IMR-90 (cell line): ENCODE data around the gene WDR37. TPM values are rescaled to one million over a fixed set of nuclear protein-coding genes. Genes with fewer than 3 reads are reported as not detected.

Source experiments
- ATAC-seq: fragments of 200-7000 bp; cut with Tn5 transposase; 2 replicates; pipeline ENCODE4 v1.9.1; 2020; ENCODE audit warnings: low read depth, mild to moderate bottlenecking, moderate library complexity
- BruUV-seq: library from RNA; stranded (reverse); fragments of 400-500 nt; replicated peaks from 2 replicates; lab custom pipeline; 2021; lab: Mats Ljungman, UMichigan
- CTCF ChIA-PET: fragments of 300-600 bp; formaldehyde crosslinking; extraction: SDS; loops from one replicate; lab custom pipeline; 2021; ENCODE audit warnings: antibody characterized with exemption; lab: Yijun Ruan, JAX
- POLR2A ChIA-PET: fragments of 300-600 bp; sonication (Branson Sonifier 250); formaldehyde crosslinking; loops from one replicate; lab custom pipeline; 2022; ENCODE audit warnings: antibody characterized with exemption; ENCODE audit not compliant: unreplicated experiment; lab: Charles Lee
- DNase-seq: peaks from one replicate; pipeline ENCODE4 v3.0.0; 2013
- H2AFZ ChIP-seq: replicated peaks from 2 replicates; pipeline ENCODE3; 2013; ENCODE audit warnings: low read length, mild to moderate bottlenecking; ENCODE audit not compliant: poor library complexity
- H2AK5ac ChIP-seq: 2 replicates; pipeline ENCODE4 v1.6.1; 2013; ENCODE audit warnings: low read depth, low read length, inconsistent platforms
- H2AK9ac ChIP-seq: replicated peaks from 2 replicates; pipeline ENCODE3; 2013; ENCODE audit warnings: mild to moderate bottlenecking, low read depth, low read length, moderate library complexity; ENCODE audit not compliant: poor library complexity
- H2BK120ac ChIP-seq: 2 replicates; pipeline ENCODE4 v1.6.1; 2013; ENCODE audit warnings: low read depth, low read length, inconsistent platforms
- H2BK15ac ChIP-seq: 3 replicates; pipeline ENCODE4 v1.6.1; 2013; ENCODE audit warnings: low read depth, low read length, inconsistent platforms
- H2BK20ac ChIP-seq: 2 replicates; pipeline ENCODE4 v1.6.1; 2013; ENCODE audit warnings: low read depth, mild to moderate bottlenecking, inconsistent platforms, low read length, moderate library complexity
- H2BK5ac ChIP-seq: 2 replicates; pipeline ENCODE4 v1.6.1; 2013; ENCODE audit warnings: mild to moderate bottlenecking, low read depth, low read length, inconsistent platforms; ENCODE audit not compliant: poor library complexity, severe bottlenecking
- H3K14ac ChIP-seq: replicated peaks from 2 replicates; pipeline ENCODE4 v1.6.1; 2013; ENCODE audit warnings: low read depth, low read length, inconsistent platforms
- H3K18ac ChIP-seq: 2 replicates; pipeline ENCODE4 v1.6.1; 2013; ENCODE audit warnings: low read depth, low read length, control low read depth
- H3K23ac ChIP-seq: 2 replicates; pipeline ENCODE4 v1.6.1; 2013; ENCODE audit warnings: low read depth, low read length, inconsistent platforms
- H3K27ac ChIP-seq: 2 replicates; pipeline ENCODE4 v1.5.1; 2013; ENCODE audit warnings: mild to moderate bottlenecking, control low read depth, low read length; ENCODE audit not compliant: insufficient read depth
- H3K27me3 ChIP-seq: 2 replicates; pipeline ENCODE4 v1.6.1; 2013; ENCODE audit warnings: low read length; ENCODE audit not compliant: control insufficient read depth, insufficient read depth
- H3K36me3 ChIP-seq: 2 replicates; pipeline ENCODE4 v1.6.1; 2013; ENCODE audit warnings: low read length, mixed read lengths; ENCODE audit not compliant: control insufficient read depth, insufficient read depth
- H3K4ac ChIP-seq: 2 replicates; pipeline ENCODE4 v1.6.1; 2013; ENCODE audit warnings: low read depth, low read length, inconsistent platforms
- H3K4me1 ChIP-seq: 2 replicates; pipeline ENCODE4 v1.6.1; 2013; ENCODE audit warnings: low read length, mixed read lengths; ENCODE audit not compliant: control insufficient read depth, insufficient read depth
- H3K4me2 ChIP-seq: 2 replicates; pipeline ENCODE4 v1.6.1; 2013; ENCODE audit warnings: low read depth, mild to moderate bottlenecking, control low read depth, low read length, moderate library complexity
- H3K4me3 ChIP-seq: 2 replicates; pipeline ENCODE4 v1.5.1; 2013; ENCODE audit warnings: low read depth, mild to moderate bottlenecking, control low read depth, low read length, moderate library complexity; ENCODE audit not compliant: insufficient read depth
- H3K56ac ChIP-seq: 2 replicates; pipeline ENCODE4 v1.6.1; 2013; ENCODE audit warnings: low read length, inconsistent platforms; ENCODE audit not compliant: insufficient read depth; ENCODE audit errors: extremely low read depth
- H3K79me1 ChIP-seq, 2 experiments: 2 replicates each; pipeline ENCODE4 v1.6.1; 2013; ENCODE audit warnings: low read length in 2 of 2, inconsistent platforms in 1 of 2, low read depth in 1 of 2
- H3K9ac ChIP-seq: 2 replicates; pipeline ENCODE4 v1.6.1; 2013; ENCODE audit warnings: low read depth, low read length, control low read depth
- H3K9me1 ChIP-seq: 2 replicates; pipeline ENCODE4 v1.6.1; 2013; ENCODE audit warnings: low read length, inconsistent platforms; ENCODE audit not compliant: insufficient read depth
- H3K9me3 ChIP-seq: 2 replicates; pipeline ENCODE4 v1.6.1; 2013; ENCODE audit warnings: low read length; ENCODE audit not compliant: control insufficient read depth, insufficient read depth
- H4K20me1 ChIP-seq: 2 replicates; pipeline ENCODE4 v1.6.1; 2013; ENCODE audit warnings: low read length, inconsistent platforms; ENCODE audit not compliant: insufficient read depth
- H4K5ac ChIP-seq: 2 replicates; pipeline ENCODE4 v1.6.1; 2013; ENCODE audit warnings: mild to moderate bottlenecking, low read depth, low read length, control low read depth
- H4K8ac ChIP-seq, 2 experiments: 2 replicates each; pipeline ENCODE4 v1.6.1; 2013; ENCODE audit warnings: low read depth in 2 of 2, low read length in 2 of 2, control low read depth in 1 of 2, inconsistent platforms in 1 of 2
- H4K91ac ChIP-seq: 2 replicates; pipeline ENCODE4 v1.6.1; 2013; ENCODE audit warnings: low read depth, low read length, inconsistent platforms; ENCODE audit not compliant: insufficient read depth
- CEBPB ChIP-seq: IDR thresholded peaks from 2 replicates; pipeline ENCODE4 v1.6.1; 2012; ENCODE audit warnings: low read depth, low read length, improper control_type of control experiment
- CHD1 ChIP-seq: IDR thresholded peaks from 2 replicates; pipeline ENCODE4 v1.6.1; 2012; ENCODE audit warnings: low read depth, low read length, improper control_type of control experiment
- CTCF ChIP-seq: conservative IDR thresholded peaks from 2 replicates; pipeline ENCODE4 v1.5.1; 2012; ENCODE audit warnings: mild to moderate bottlenecking, low read depth, low read length, improper control_type of control experiment
- FOS ChIP-seq: fragments of 150-350 bp; IDR thresholded peaks from 2 replicates; pipeline ENCODE4 v1.6.1; 2016; ENCODE audit warnings: low read depth, low read length
- MAFK ChIP-seq: IDR thresholded peaks from 2 replicates; pipeline ENCODE4 v1.6.1; 2012; ENCODE audit warnings: low read depth, low read length, improper control_type of control experiment
- WGBS, 2 experiments: methylation state at CpG; one replicate each; pipeline versions ENCODE4 v1.1.5 to v1.1.7; 2013; ENCODE audit warnings: missing lambda C conversion rate in 2 of 2; ENCODE audit not compliant: insufficient read length in 1 of 2; ENCODE audit errors: extremely low coverage in 2 of 2; 5-methylcytosine and 5-hydroxymethylcytosine counted together
- dilution Hi-C: fragments of 300-500 bp; cut with HindIII; formaldehyde crosslinking; loops from one replicate; pipeline ENCODE4 v1.14.3; 2018; ENCODE audit warnings: low sequenced_read_pairs; ENCODE audit not compliant: unreplicated experiment
- in situ Hi-C: fragments of 300-500 bp; cut with MboI; formaldehyde crosslinking; loops from 3 replicates; pipeline ENCODE4 v1.14.3; 2019; ENCODE audit warnings: low sequenced_read_pairs, inconsistent platforms, mixed read lengths
- intact Hi-C: fragments of 100-400 bp; cut with micrococcal nuclease; formaldehyde crosslinking; loops from 2 replicates; pipeline ENCODE4 v1.10.0; 2022
- polyA plus RNA-seq, 3 experiments: library from polyadenylated mRNA; depleted of rRNA; stranded (reverse); fragments of >200 nt; gene quantifications; 2 replicates each; pipeline ENCODE4 v1.2.3, GENCODE V29; 2012; ENCODE audit warnings: low replicate concordance in 1 of 3
- total RNA-seq: library from RNA; depleted of rRNA; stranded (reverse); fragments of >200 nt; gene quantifications from 2 replicates; pipeline ENCODE4 v1.2.3, GENCODE V29; 2012

WDR37 gene
- total and polyA plus RNA-seq, 2 of the 4 experiments (the other 2 are of a cell fraction) = 12.7 to 14.5 TPM

GRCh38 chr10:1159131-1160061 is 103.2 kb downstream of the WDR37 start:
- Histone ChIP-seq H3K36me3 (no peaks in the 10 kb centered on the region), H3K4me3 (no peak overlapping the region), H2BK15ac (no peak overlapping the region), H3K9ac (no peak overlapping the region), H2BK20ac (no peak overlapping the region), H3K4me1 (no peaks in the 10 kb centered on the region), H3K4ac (no peak overlapping the region), H2BK120ac (no peak overlapping the region), H3K9me1 (no peaks in the 10 kb centered on the region), H2BK5ac (no peak overlapping the region), H3K4me2 (no peak overlapping the region), H4K5ac (no peak overlapping the region), H3K56ac (no peak overlapping the region), H3K27me3 (peaks cover 2% of the 10 kb centered on the region; the same call in 1 of the 2 replicates), H4K20me1 (no peaks in the 10 kb centered on the region), H3K27ac (no peak overlapping the region), H3K79me1 (no peaks in the 10 kb centered on the region), H3K18ac (no peak overlapping the region), H3K14ac (no peak overlapping the region), H2AK5ac (no peak overlapping the region), H2AK9ac (no peak overlapping the region), H2AFZ (peak overlapping the region; percentile 67), H4K91ac (no peak overlapping the region), H3K23ac (no peak overlapping the region), H4K8ac (no peak overlapping the region), H3K9me3 (no peaks in the 10 kb centered on the region)
- intact Hi-C loops (no loop called here), in situ Hi-C loops (no loop called here), dilution Hi-C loops (no loop called here)
- 84% methylated on average over 25 of the region's 59 CpGs; no CpG with 5 or more reads in 1 of the 2 experiments for WGBS, 2 experiments
- ChIA-PET POLR2A (no interaction called here), CTCF (no interaction called here)
- ATAC-seq = no peak
- BruUV-seq = no TSS peak
- peak; percentile 58 for DNase-seq
- TF ChIP-seq CHD1 (no peak), CTCF (no peak), MAFK (no peak), FOS (no peak), CEBPB (0 out of 2 replicates have a peak, but pooled peaks have one; percentile 14)
